Measurements from ENCODE around the gene PRKAA2. TPM values are rescaled to one million over a fixed set of nuclear protein-coding genes. Genes with fewer than 3 reads are reported as not detected.

PRKAA2 gene
- total RNA-seq, 1 donor from 2014 or later = 6.5 TPM

- no peak overlapping the region for H3K4me3 ChIP-seq (ENCODE audit: low read depth, low read length)
- H3K36me3 ChIP-seq (ENCODE audit: control insufficient read depth, insufficient read depth, low read length) = no peaks in the 10 kb centered on the region
- TF ChIP-seq, protein P1, sequence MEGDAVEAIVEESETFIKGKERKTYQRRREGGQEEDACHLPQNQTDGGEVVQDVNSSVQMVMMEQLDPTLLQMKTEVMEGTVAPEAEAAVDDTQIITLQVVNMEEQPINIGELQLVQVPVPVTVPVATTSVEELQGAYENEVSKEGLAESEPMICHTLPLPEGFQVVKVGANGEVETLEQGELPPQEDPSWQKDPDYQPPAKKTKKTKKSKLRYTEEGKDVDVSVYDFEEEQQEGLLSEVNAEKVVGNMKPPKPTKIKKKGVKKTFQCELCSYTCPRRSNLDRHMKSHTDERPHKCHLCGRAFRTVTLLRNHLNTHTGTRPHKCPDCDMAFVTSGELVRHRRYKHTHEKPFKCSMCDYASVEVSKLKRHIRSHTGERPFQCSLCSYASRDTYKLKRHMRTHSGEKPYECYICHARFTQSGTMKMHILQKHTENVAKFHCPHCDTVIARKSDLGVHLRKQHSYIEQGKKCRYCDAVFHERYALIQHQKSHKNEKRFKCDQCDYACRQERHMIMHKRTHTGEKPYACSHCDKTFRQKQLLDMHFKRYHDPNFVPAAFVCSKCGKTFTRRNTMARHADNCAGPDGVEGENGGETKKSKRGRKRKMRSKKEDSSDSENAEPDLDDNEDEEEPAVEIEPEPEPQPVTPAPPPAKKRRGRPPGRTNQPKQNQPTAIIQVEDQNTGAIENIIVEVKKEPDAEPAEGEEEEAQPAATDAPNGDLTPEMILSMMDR (IDR thresholded peaks at IDR 0.05; ENCODE audit: insufficient read depth, low read length, poor library complexity, severe bottlenecking) = no peak
- no peaks in the 10 kb centered on the region for H3K27me3 ChIP-seq (ENCODE audit: control insufficient read depth, insufficient read depth, low read length)
- no peak for DNase-seq (ENCODE audit: low read depth)
These were observed 83.8 kb downstream of the PRKAA2 start for GRCh38 chr1:56728964-56729363.

GRCh38 chr1:56745231-56745630, 100.1 kb downstream of the PRKAA2 start:
- TF ChIP-seq, protein P1 (IDR thresholded peaks at IDR 0.05; ENCODE audit: insufficient read depth, low read length, poor library complexity, severe bottlenecking) = no peak
- DNase-seq (ENCODE audit: low read depth) = no peak
- Histone ChIP-seq H3K27me3 (ENCODE audit: control insufficient read depth, insufficient read depth, low read length) (no peaks in the 10 kb centered on the region), H3K36me3 (ENCODE audit: control insufficient read depth, insufficient read depth, low read length) (no peaks in the 10 kb centered on the region), H3K4me3 (ENCODE audit: low read depth, low read length) (no peak overlapping the region)

DNA sequence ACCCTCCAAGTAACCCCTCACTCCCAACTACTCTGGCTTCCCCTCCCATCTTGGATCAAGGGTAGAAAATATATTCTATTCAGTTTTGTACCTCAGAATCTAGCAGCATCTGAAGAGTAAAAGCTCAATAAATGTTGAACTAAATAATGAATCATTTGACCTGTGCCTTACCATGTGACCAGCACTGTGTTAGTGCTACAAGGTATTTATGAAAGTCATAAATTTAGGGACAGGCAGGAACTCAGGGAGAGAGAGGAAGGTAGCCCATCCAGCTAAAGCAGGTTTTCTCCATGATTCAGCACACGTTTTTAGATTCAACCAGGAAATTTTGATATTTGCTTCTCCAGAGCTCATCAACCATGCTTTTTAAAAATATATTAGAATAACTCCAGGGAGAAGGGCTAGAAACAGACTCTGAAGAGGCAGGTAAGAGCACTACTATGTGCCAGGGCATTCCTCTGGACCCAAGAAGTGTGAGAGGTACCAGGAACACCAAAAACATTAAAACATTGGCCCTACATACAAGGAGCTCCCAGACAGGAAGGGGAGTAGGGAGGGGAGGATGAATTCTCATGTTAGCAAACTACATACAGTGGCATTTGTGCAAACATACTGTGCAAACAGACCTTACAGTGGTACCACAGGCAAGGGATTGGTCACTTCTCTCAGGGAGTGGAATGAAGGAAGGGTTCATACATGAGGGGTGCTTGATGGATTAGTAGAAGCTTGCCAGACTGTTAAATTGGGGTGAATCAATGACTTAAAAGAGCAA, 109.8 kb downstream of the PRKAA2 start:
- no peak for DNase-seq (ENCODE audit: low read depth)

GRCh38 chr1:56755911-56756310, 110.8 kb downstream of the PRKAA2 start:
- no peak for DNase-seq (ENCODE audit: low read depth)
- Histone ChIP-seq H3K4me3 (ENCODE audit: low read depth, low read length) (no peak overlapping the region), H3K27me3 (ENCODE audit: control insufficient read depth, insufficient read depth, low read length) (no peaks in the 10 kb centered on the region), H3K36me3 (ENCODE audit: control insufficient read depth, insufficient read depth, low read length) (no peaks in the 10 kb centered on the region)
- TF ChIP-seq, protein P1 (IDR thresholded peaks at IDR 0.05; ENCODE audit: insufficient read depth, low read length, poor library complexity, severe bottlenecking) = no peak

More for the DNA sequence above, 109.8 kb downstream of the PRKAA2 start:
- TF ChIP-seq, protein P1 (IDR thresholded peaks at IDR 0.05; ENCODE audit: insufficient read depth, low read length, poor library complexity, severe bottlenecking) = no peak
- Histone ChIP-seq H3K4me3 (ENCODE audit: low read depth, low read length) (no peak overlapping the region), H3K36me3 (ENCODE audit: control insufficient read depth, insufficient read depth, low read length) (no peaks in the 10 kb centered on the region), H3K27me3 (ENCODE audit: control insufficient read depth, insufficient read depth, low read length) (no peaks in the 10 kb centered on the region)

DNA sequence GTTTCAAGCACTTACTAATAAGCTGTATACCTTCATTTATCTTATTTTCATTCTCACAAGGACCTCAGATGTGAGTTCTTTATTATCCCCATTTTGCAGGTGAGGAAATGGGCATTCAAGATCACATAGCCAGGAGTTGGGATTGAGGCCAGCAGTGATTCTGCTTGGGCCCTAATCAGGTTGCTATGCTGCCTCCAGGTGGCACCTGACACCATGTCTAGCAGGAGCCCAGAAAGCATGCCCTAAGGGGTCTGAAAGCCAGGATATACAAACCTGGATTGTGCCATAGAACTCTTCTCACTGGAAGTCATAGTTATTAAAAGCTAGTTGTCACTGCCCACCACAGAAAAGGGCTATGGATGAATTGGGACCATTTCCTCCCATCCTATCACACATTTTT, 113.0 kb downstream of the PRKAA2 start:
- H3K27me3 ChIP-seq (ENCODE audit: control insufficient read depth, insufficient read depth, low read length) = no peaks in the 10 kb centered on the region
- H3K4me3 ChIP-seq (ENCODE audit: low read depth, low read length) = no peak overlapping the region
- no peak for DNase-seq (ENCODE audit: low read depth)
- TF ChIP-seq, protein P1 (IDR thresholded peaks at IDR 0.05; ENCODE audit: insufficient read depth, low read length, poor library complexity, severe bottlenecking) = peak; percentile 38
- no peaks in the 10 kb centered on the region for H3K36me3 ChIP-seq (ENCODE audit: control insufficient read depth, insufficient read depth, low read length)

DNA sequence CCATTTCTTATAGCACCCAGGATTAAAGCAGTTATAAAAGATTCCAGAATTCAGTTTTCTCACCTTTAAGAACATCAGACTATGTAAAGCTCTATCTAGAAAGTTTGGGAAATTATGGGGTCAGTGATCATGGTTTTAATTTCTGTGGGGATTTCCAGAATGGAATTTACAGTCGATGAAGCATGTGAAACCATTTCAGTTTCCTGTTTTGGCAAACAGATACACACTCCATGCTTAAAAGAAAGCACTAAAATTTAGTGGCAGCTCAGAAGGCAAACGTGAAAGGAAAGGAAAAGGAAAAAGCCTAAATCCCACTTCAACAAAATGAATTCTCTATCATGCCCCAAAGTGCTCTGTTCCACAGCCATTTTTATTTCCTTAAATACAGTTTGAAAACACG, 113.7 kb downstream of the PRKAA2 start:
- no peaks in the 10 kb centered on the region for H3K36me3 ChIP-seq (ENCODE audit: control insufficient read depth, insufficient read depth, low read length)
- TF ChIP-seq, protein P1 (IDR thresholded peaks at IDR 0.05; ENCODE audit: insufficient read depth, low read length, poor library complexity, severe bottlenecking) = no peak
- no peak for DNase-seq (ENCODE audit: low read depth)

More for the DNA sequence above, 113.7 kb downstream of the PRKAA2 start:
- Histone ChIP-seq H3K27me3 (ENCODE audit: control insufficient read depth, insufficient read depth, low read length) (no peaks in the 10 kb centered on the region), H3K4me3 (ENCODE audit: low read depth, low read length) (no peak overlapping the region)

Data from kidney epithelial cell (primary cell).